KMS-11 (cell line): ENCODE results near the gene HOXD9.

Experiments
- H2AFZ ChIP-seq: fragments of 200-600 bp; sonication (generic); 2 replicates; pipeline ENCODE4 v1.6.1; 2016; ENCODE audit warnings: antibody characterized with exemption, mixed run types, low read depth
- H3K27ac ChIP-seq: fragments of 200-600 bp; sonication (generic); 2 replicates; pipeline ENCODE4 v1.6.1; 2016; ENCODE audit warnings: mild to moderate bottlenecking, mixed run types
- H3K27me3 ChIP-seq: fragments of 200-600 bp; sonication (generic); 2 replicates; pipeline ENCODE4 v1.6.1; 2017; ENCODE audit warnings: mild to moderate bottlenecking, low read depth, mixed run types, moderate library complexity; ENCODE audit not compliant: insufficient read depth
- H3K36me3 ChIP-seq: fragments of 200-600 bp; sonication (generic); 2 replicates; pipeline ENCODE4 v1.6.1; 2017; ENCODE audit warnings: mild to moderate bottlenecking, mixed run types; ENCODE audit not compliant: insufficient read depth
- H3K4me1 ChIP-seq: fragments of 200-600 bp; sonication (generic); 2 replicates; pipeline ENCODE4 v1.6.1; 2016; ENCODE audit warnings: mild to moderate bottlenecking, low read depth, mixed run types; ENCODE audit not compliant: poor library complexity, severe bottlenecking
- H3K4me2 ChIP-seq: fragments of 200-600 bp; sonication (generic); 2 replicates; pipeline ENCODE4 v1.7.0; 2016; ENCODE audit warnings: mild to moderate bottlenecking, mixed run types
- H3K4me3 ChIP-seq: fragments of 200-600 bp; sonication (generic); IDR thresholded peaks from 2 replicates; pipeline ENCODE4 v1.6.1; 2017; ENCODE audit warnings: low read depth, low read length, mixed read lengths; ENCODE audit not compliant: insufficient read depth
- H3K79me2 ChIP-seq: fragments of 200-600 bp; sonication (generic); 2 replicates; pipeline ENCODE4 v1.6.1; 2016; ENCODE audit warnings: low read depth, mixed run types; ENCODE audit not compliant: insufficient read depth
- H3K9ac ChIP-seq: fragments of 200-600 bp; sonication (generic); 2 replicates; pipeline ENCODE4 v1.6.1; 2016; ENCODE audit warnings: mild to moderate bottlenecking, mixed run types
- H4K20me1 ChIP-seq: fragments of 200-600 bp; sonication (generic); 2 replicates; pipeline ENCODE4 v1.6.1; 2016; ENCODE audit warnings: mild to moderate bottlenecking, mixed run types; ENCODE audit not compliant: insufficient read depth
- CTCF ChIP-seq: fragments of 200-600 bp; sonication (generic); conservative IDR thresholded peaks from 2 replicates; pipeline ENCODE4 v1.6.1; 2017; ENCODE audit warnings: low read depth, mild to moderate bottlenecking, antibody characterized with exemption, low read length, moderate library complexity, mixed read lengths

The HOXD9 gene

GRCh38 chr2:176076063-176076462, 46.5 kb upstream of the HOXD9 start:
- H3K4me3 ChIP-seq: no peak overlapping the region
- no peak for TF ChIP-seq CTCF
- H3K27me3 ChIP-seq: no peaks in the 10 kb centered on the region
- H3K36me3 ChIP-seq: no peaks in the 10 kb centered on the region
- H3K79me2 ChIP-seq: no peaks in the 10 kb centered on the region
- no peak overlapping the region for H3K9ac ChIP-seq
- no peak overlapping the region for H3K27ac ChIP-seq
- no peak overlapping the region for H3K4me2 ChIP-seq
- H4K20me1 ChIP-seq: no peaks in the 10 kb centered on the region
- H2AFZ ChIP-seq: no peak overlapping the region
- H3K4me1 ChIP-seq: no peaks in the 10 kb centered on the region

GRCh38 chr2:176076796-176077195, 45.7 kb upstream of the HOXD9 start:
- no peak overlapping the region for H3K27ac ChIP-seq
- H4K20me1 ChIP-seq: no peaks in the 10 kb centered on the region
- H3K27me3 ChIP-seq: no peaks in the 10 kb centered on the region
- no peak for TF ChIP-seq CTCF
- H3K4me3 ChIP-seq: no peak overlapping the region
- H3K36me3 ChIP-seq: no peaks in the 10 kb centered on the region
- H2AFZ ChIP-seq: no peak overlapping the region
- no peak overlapping the region for H3K9ac ChIP-seq
- H3K79me2 ChIP-seq: no peaks in the 10 kb centered on the region
- H3K4me1 ChIP-seq: no peaks in the 10 kb centered on the region
- H3K4me2 ChIP-seq: no peak overlapping the region

- no peaks in the 10 kb centered on the region for H3K27me3 ChIP-seq
- H3K36me3 ChIP-seq: no peaks in the 10 kb centered on the region
- H3K79me2 ChIP-seq: no peaks in the 10 kb centered on the region
- no peak overlapping the region for H3K9ac ChIP-seq
- H3K4me2 ChIP-seq: no peak overlapping the region
- H3K27ac ChIP-seq: no peak overlapping the region
- no peak overlapping the region for H3K4me3 ChIP-seq
- H4K20me1 ChIP-seq: no peaks in the 10 kb centered on the region
- no peak for TF ChIP-seq CTCF
- H3K4me1 ChIP-seq: no peaks in the 10 kb centered on the region
- H2AFZ ChIP-seq: no peak overlapping the region
These were observed 43.8 kb upstream of the HOXD9 start for GRCh38 chr2:176078541-176079284.

- Histone ChIP-seq H3K4me1 (no peaks in the 10 kb centered on the region), H4K20me1 (no peaks in the 10 kb centered on the region), H3K79me2 (no peaks in the 10 kb centered on the region), H3K9ac (no peak overlapping the region), H2AFZ (no peak overlapping the region), H3K36me3 (no peaks in the 10 kb centered on the region), H3K4me2 (no peak overlapping the region), H3K4me3 (no peak overlapping the region), H3K27me3 (no peaks in the 10 kb centered on the region), H3K27ac (no peak overlapping the region)
- no peak for TF ChIP-seq CTCF
These were observed 43.2 kb upstream of the HOXD9 start for GRCh38 chr2:176079285-176079830.
